Coronary artery (tissue), 2 donors: Measurements from ENCODE around the gene UBN1.

Experiments
- DNase-seq: peaks from one replicate; pipeline ENCODE4 v3.0.0-alpha.2; 2017; ENCODE audit warnings: low spot score
- H3K27ac ChIP-seq, 2 donors: fragments of 200-600 bp; sonication (generic); one replicate each; pipeline ENCODE4 v1.5.1; 2016 to 2019
- H3K4me3 ChIP-seq: fragments of 200-600 bp; sonication (generic); 2 replicates; pipeline ENCODE4 v1.5.1; 2016; ENCODE audit warnings: mild to moderate bottlenecking, moderate library complexity
- CTCF ChIP-seq: fragments of 200-600 bp; sonication (generic); IDR thresholded peaks from one replicate; pipeline ENCODE4 v1.5.1; 2019; ENCODE audit warnings: antibody characterized with exemption

The UBN1 gene

GRCh38 chr16:4922721-4923342 is 75.6 kb downstream of the UBN1 start:
- TF ChIP-seq CTCF = no peak
- DNase-seq = no peak
- Histone ChIP-seq H3K27ac (no peak overlapping the region), H3K4me3 (no peak overlapping the region)

GRCh38 chr16:4923853-4924252 is 76.6 kb downstream of the UBN1 start:
- Histone ChIP-seq H3K4me3 (no peak overlapping the region), H3K27ac (no peak overlapping the region)
- no peak for TF ChIP-seq CTCF
- DNase-seq = no peak

GRCh38 chr16:4924593-4925292 is 77.5 kb downstream of the UBN1 start:
- H3K4me3 ChIP-seq = no peak overlapping the region
- no peak overlapping the region for H3K27ac ChIP-seq
- no peak for TF ChIP-seq CTCF
- no peak for DNase-seq

- Histone ChIP-seq H3K27ac (no peak overlapping the region), H3K4me3 (no peak overlapping the region)
- DNase-seq = no peak
- no peak for TF ChIP-seq CTCF
These were observed 78.0 kb downstream of the UBN1 start for GRCh38 chr16:4925293-4925607.

- H3K4me3 ChIP-seq = no peak overlapping the region
- DNase-seq = no peak
- H3K27ac ChIP-seq = no peak overlapping the region
- TF ChIP-seq CTCF = no peak
These were observed 78.5 kb downstream of the UBN1 start for GRCh38 chr16:4925791-4926190.

GRCh38 chr16:4926928-4927327 is 79.6 kb downstream of the UBN1 start:
- TF ChIP-seq CTCF = no peak
- no peak for DNase-seq
- no peak overlapping the region for H3K27ac ChIP-seq
- no peak overlapping the region for H3K4me3 ChIP-seq

- TF ChIP-seq CTCF = no peak
- no peak for DNase-seq
- Histone ChIP-seq H3K4me3 (no peak overlapping the region), H3K27ac (no peak overlapping the region)
These were observed 80.4 kb downstream of the UBN1 start for GRCh38 chr16:4927661-4928060.
